GM19193 (cell line): Measurements from ENCODE around the gene OR10H2.

Experiments
- POLR2A ChIP-seq: IDR thresholded peaks from 4 replicates; pipeline ENCODE4 v1.6.1; 2011; ENCODE audit not compliant: insufficient read depth, insufficient read length; ENCODE audit errors: extremely low read depth

OR10H2 gene

GRCh38 chr19:15733895-15734294 is 6.1 kb downstream of the OR10H2 start:
- no peak for TF ChIP-seq POLR2A

GRCh38 chr19:15737722-15738121 is 9.9 kb downstream of the OR10H2 start, which contains the start of gene OR10H3:
OR10H3 (plus strand) TSS chr19:15737985; CDS start chr19:15741393, 3,408 bp downstream.
- TF ChIP-seq POLR2A: no peak

- TF ChIP-seq POLR2A: no peak
Observed at GRCh38 chr19:15740785-15741184, 13.0 kb downstream of the OR10H2 start.

- TF ChIP-seq POLR2A: no peak
Observed at GRCh38 chr19:15748239-15748638, 20.4 kb downstream of the OR10H2 start.

GRCh38 chr19:15758379-15758778 is 30.6 kb downstream of the OR10H2 start:
- TF ChIP-seq POLR2A: no peak

GRCh38 chr19:15759962-15760565 is 32.2 kb downstream of the OR10H2 start:
- TF ChIP-seq POLR2A: no peak

GRCh38 chr19:15769586-15769985 is 41.8 kb downstream of the OR10H2 start:
- TF ChIP-seq POLR2A: no peak

GRCh38 chr19:15775249-15775648 is 47.4 kb downstream of the OR10H2 start:
- no peak for TF ChIP-seq POLR2A

GRCh38 chr19:15776264-15776663 is 48.4 kb downstream of the OR10H2 start:
- TF ChIP-seq POLR2A: no peak

GRCh38 chr19:15776991-15777970 is 49.5 kb downstream of the OR10H2 start:
- no peak for TF ChIP-seq POLR2A
